ENCODE results near the gene IL17RA.

Gene IL17RA

DNA sequence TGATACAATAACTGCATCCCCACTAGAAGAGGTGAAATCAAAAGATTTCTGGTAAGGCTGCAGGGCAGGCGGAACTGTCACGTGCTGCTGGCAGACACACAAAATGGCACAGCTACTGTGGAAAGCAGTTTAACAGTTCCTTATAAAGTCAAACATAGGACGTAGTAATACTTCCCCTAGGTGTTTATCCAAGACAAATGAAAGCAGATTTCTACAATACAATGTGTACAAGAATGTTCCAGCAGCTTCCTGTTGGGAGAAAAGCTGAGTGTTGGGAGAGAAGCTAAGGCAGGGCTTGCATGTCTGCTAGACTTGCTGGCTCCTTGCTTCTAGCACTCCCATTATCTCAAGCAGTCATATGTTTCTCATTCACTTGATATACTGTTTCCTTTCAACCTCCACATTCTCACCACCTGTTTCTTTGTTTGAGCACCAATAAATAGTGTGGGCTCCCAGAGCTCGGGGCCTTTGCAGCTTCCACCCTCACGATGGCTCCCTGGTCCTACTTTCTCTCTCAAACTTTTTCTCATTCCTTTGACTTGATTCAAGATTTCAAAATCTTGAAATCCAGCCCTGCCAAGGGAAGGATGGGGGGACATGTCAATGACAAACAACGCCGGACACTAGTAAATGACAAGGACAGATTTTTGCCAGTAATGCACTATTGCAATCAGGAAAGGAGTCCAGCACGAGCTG, 21.2 kb upstream of the IL17RA start:
- H3K27me3 ChIP-seq (ENCODE audit: control insufficient read depth, insufficient read depth, low read length), result no peaks in the 10 kb centered on the region
- H3K4me1 ChIP-seq (ENCODE audit: control insufficient read depth, insufficient read depth, low read length), result peaks cover 9% of the 10 kb centered on the region
- no peak overlapping the region for H3K4me3 ChIP-seq (ENCODE audit: low read length)
- H3K9ac ChIP-seq (ENCODE audit: low read length), result no peak overlapping the region
- H3K9me3 ChIP-seq (ENCODE audit: control insufficient read depth, low read length), result no peaks in the 10 kb centered on the region
- no peaks in the 10 kb centered on the region for H3K36me3 ChIP-seq (ENCODE audit: control insufficient read depth, insufficient read depth, low read length)

DNA sequence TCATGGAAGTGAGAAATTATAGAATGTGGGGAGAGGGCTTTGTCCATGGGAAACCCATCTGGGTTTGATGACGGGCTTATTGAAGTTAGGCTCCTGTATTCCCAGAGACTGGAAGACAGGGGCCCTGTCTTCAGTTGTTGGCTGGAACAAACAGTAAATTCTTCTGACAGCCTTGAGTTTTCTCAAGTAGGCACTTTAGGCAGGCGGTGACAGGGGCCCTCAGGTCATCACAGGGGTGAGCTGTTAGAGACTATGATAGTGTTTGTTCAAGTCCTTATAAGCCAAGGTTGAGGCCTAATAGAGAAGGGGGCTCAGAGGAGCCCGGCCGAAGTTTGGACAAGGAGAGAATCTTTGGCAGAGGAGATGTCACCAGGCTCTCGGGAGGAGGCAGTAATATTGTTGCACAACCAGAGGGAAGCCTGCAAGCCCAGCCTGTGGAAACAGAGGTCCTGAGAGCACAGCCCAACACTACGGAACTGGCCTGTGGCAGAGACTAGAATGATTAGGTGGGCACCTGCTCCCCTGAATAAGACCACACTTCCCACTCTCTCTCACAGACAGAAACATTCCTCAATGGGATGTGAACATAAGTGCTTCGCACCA, 20.2 kb upstream of the IL17RA start:
- Histone ChIP-seq H3K36me3 (ENCODE audit: control insufficient read depth, insufficient read depth, low read length) (no peaks in the 10 kb centered on the region), H3K4me3 (ENCODE audit: low read length) (no peak overlapping the region), H3K27me3 (ENCODE audit: control insufficient read depth, insufficient read depth, low read length) (no peaks in the 10 kb centered on the region), H3K9ac (ENCODE audit: low read length) (no peak overlapping the region), H3K9me3 (ENCODE audit: control insufficient read depth, low read length) (no peaks in the 10 kb centered on the region), H3K4me1 (ENCODE audit: control insufficient read depth, insufficient read depth, low read length) (peaks cover 9% of the 10 kb centered on the region)

DNA sequence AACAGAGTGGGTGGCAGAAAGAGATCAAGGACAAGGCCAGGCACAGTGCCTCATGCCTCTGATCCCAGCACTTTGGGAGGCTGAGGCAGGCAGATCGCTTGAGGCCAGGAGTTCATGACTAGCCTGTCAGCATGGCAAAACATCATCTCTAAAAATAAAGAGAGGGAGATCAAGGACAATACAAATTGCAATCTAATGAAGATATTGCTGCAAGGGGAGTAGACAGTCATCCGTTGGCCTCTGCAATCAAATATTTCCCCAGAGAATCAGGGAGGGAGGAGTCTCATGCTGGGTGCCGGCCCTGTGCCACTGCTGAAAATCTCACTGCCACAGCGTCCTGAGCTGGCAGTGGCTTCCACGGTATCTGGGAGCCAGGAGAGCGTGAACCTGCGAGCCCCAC, 19.4 kb upstream of the IL17RA start:
- no peak overlapping the region for H3K9ac ChIP-seq (ENCODE audit: low read length)
- no peak overlapping the region for H3K4me3 ChIP-seq (ENCODE audit: low read length)
- H3K27me3 ChIP-seq (ENCODE audit: control insufficient read depth, insufficient read depth, low read length), result no peaks in the 10 kb centered on the region
- H3K36me3 ChIP-seq (ENCODE audit: control insufficient read depth, insufficient read depth, low read length), result no peaks in the 10 kb centered on the region
- H3K4me1 ChIP-seq (ENCODE audit: control insufficient read depth, insufficient read depth, low read length), result peaks cover 9% of the 10 kb centered on the region
- no peaks in the 10 kb centered on the region for H3K9me3 ChIP-seq (ENCODE audit: control insufficient read depth, low read length)

DNA sequence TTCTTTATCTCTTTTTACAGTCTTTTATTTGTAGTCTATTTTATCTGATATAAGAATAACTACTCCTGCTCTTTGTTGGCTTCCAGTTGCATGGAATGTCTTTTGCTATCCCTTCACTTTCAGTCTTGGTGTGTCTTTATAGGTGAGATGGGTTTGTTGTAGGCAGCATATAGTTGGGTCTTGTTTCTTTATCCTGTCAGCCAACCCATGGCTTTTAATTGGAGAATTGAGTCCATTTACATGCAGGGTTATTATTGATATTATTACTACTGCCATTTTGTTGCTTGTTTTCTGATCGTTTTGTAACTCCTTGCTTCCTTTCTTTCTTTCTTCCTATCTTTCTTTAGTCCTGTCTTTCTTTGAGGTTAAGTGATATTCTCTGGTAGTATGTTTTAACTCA, 11.9 kb upstream of the IL17RA start:
- Histone ChIP-seq H3K4me3 (ENCODE audit: low read length) (no peak overlapping the region), H3K9ac (ENCODE audit: low read length) (no peak overlapping the region), H3K27me3 (ENCODE audit: control insufficient read depth, insufficient read depth, low read length) (no peaks in the 10 kb centered on the region), H3K9me3 (ENCODE audit: control insufficient read depth, low read length) (no peaks in the 10 kb centered on the region), H3K4me1 (ENCODE audit: control insufficient read depth, insufficient read depth, low read length) (peaks cover 7% of the 10 kb centered on the region), H3K36me3 (ENCODE audit: control insufficient read depth, insufficient read depth, low read length) (no peaks in the 10 kb centered on the region)

GRCh38 chr22:17074648-17075002, 10.2 kb upstream of the IL17RA start:
- Histone ChIP-seq H3K4me3 (ENCODE audit: low read length) (no peak overlapping the region), H3K27me3 (ENCODE audit: control insufficient read depth, insufficient read depth, low read length) (no peaks in the 10 kb centered on the region), H3K4me1 (ENCODE audit: control insufficient read depth, insufficient read depth, low read length) (no peaks in the 10 kb centered on the region), H3K9me3 (ENCODE audit: control insufficient read depth, low read length) (no peaks in the 10 kb centered on the region), H3K9ac (ENCODE audit: low read length) (no peak overlapping the region), H3K36me3 (ENCODE audit: control insufficient read depth, insufficient read depth, low read length) (no peaks in the 10 kb centered on the region)

DNA sequence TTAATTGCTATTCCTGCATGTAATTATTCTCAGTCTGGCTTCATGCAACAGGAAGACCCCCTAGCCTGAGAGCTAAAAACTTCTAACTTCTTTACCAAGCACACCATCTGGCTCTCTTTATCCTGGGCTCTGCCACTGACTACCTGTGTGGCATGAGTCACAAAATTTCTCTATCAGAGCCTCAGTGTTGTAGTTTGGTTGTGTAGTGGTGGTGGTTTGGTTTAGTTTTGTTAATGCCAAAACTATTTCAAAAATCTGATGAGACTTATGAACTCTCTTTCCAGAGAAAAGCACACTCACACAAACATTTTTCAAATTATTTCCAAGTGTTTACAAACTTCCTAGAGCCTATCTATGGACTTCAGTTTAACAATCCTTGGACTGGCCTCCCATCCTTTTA, 7.5 kb upstream of the IL17RA start:
- no peaks in the 10 kb centered on the region for H3K27me3 ChIP-seq (ENCODE audit: control insufficient read depth, insufficient read depth, low read length)
- H3K36me3 ChIP-seq (ENCODE audit: control insufficient read depth, insufficient read depth, low read length), result no peaks in the 10 kb centered on the region
- H3K9ac ChIP-seq (ENCODE audit: low read length), result no peak overlapping the region
- no peaks in the 10 kb centered on the region for H3K4me1 ChIP-seq (ENCODE audit: control insufficient read depth, insufficient read depth, low read length)
- H3K4me3 ChIP-seq (ENCODE audit: low read length), result no peak overlapping the region
- no peaks in the 10 kb centered on the region for H3K9me3 ChIP-seq (ENCODE audit: control insufficient read depth, low read length)

DNA sequence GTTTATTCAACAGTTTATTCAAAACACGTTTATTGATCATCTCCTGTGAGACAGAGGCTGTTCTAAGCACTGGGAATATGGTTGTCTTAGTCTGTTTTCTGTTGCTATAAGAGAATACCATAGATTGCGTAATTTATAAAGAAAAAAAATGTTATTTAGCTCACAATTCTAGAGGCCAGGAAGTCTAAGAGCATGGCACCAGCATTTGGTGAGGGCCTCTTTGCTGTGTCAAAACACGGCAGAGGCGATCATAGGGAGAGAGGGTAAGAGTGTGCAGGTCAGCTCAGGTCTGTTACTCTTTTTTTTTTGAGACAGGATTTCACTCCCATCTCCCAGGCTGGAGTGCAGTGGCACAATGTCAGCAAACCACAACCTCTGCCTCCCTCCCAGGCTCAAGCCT, 5.2 kb upstream of the IL17RA start:
- Histone ChIP-seq H3K4me3 (ENCODE audit: low read length) (no peak overlapping the region), H3K9ac (ENCODE audit: low read length) (no peak overlapping the region), H3K4me1 (ENCODE audit: control insufficient read depth, insufficient read depth, low read length) (no peaks in the 10 kb centered on the region), H3K9me3 (ENCODE audit: control insufficient read depth, low read length) (no peaks in the 10 kb centered on the region), H3K27me3 (ENCODE audit: control insufficient read depth, insufficient read depth, low read length) (no peaks in the 10 kb centered on the region), H3K36me3 (ENCODE audit: control insufficient read depth, insufficient read depth, low read length) (no peaks in the 10 kb centered on the region)

DNA sequence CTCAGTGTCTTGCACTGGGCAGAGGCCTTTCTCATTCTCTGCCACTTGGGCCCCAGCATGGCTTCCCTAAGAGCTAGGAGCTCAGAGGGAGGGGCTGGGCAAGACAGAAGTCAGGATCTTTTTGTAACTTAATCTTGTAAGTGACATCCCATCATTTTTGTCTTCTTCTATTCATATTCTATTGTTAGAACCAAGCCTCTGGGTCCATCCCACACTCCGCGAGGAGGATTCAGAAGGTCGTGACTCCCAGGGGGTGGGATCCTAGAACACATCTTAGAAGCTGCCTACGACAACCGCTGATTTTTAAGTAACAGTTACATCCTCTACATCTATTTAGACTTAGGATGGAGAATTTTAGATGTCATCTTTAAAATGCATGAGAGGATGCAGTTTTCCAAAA, 1.5 kb upstream of the IL17RA start:
- Histone ChIP-seq H3K36me3 (ENCODE audit: control insufficient read depth, insufficient read depth, low read length) (no peaks in the 10 kb centered on the region), H3K27me3 (ENCODE audit: control insufficient read depth, insufficient read depth, low read length) (no peaks in the 10 kb centered on the region), H3K4me1 (ENCODE audit: control insufficient read depth, insufficient read depth, low read length) (peaks cover 10% of the 10 kb centered on the region), H3K4me3 (ENCODE audit: low read length) (no peak overlapping the region), H3K9me3 (ENCODE audit: control insufficient read depth, low read length) (no peaks in the 10 kb centered on the region), H3K9ac (ENCODE audit: low read length) (no peak overlapping the region)

DNA sequence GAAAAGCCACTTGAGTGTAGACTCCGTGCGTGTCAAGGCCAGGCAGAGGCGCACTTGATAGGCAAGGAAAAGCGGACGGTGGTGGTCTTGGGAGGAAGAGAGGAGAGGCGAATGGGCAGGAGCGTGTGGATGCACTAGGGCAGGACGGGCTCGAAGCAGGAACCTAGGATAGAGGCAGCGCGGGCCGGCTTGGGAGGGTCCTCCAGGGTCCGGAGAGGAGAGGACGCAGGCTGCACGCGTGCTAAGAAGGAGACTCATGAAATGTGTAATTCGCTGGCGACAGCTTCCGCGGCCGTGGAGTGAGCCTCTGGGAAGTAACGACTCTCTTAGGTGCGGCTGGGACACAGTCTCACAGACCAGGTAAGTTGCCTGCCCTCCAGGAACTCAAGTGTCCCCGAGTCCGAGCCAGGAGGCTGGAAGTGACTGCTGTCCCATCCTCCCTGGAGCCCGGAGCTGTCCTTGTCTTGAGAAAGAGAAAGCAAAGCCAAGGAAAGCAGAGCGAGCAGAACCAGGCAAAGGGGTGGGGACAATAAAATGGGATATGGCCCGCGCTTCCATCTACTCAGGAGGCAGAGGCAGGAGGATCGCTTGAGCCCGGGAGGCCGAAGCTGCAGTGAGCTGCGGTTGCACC, 874 bp upstream of the IL17RA start:
- Histone ChIP-seq H3K4me3 (ENCODE audit: low read length) (peak overlapping the region; percentile 57), H3K9me3 (ENCODE audit: control insufficient read depth, low read length) (no peaks in the 10 kb centered on the region), H3K36me3 (ENCODE audit: control insufficient read depth, insufficient read depth, low read length) (no peaks in the 10 kb centered on the region), H3K9ac (ENCODE audit: low read length) (no peak overlapping the region), H3K27me3 (ENCODE audit: control insufficient read depth, insufficient read depth, low read length) (no peaks in the 10 kb centered on the region), H3K4me1 (ENCODE audit: control insufficient read depth, insufficient read depth, low read length) (peaks cover 10% of the 10 kb centered on the region)

DNA sequence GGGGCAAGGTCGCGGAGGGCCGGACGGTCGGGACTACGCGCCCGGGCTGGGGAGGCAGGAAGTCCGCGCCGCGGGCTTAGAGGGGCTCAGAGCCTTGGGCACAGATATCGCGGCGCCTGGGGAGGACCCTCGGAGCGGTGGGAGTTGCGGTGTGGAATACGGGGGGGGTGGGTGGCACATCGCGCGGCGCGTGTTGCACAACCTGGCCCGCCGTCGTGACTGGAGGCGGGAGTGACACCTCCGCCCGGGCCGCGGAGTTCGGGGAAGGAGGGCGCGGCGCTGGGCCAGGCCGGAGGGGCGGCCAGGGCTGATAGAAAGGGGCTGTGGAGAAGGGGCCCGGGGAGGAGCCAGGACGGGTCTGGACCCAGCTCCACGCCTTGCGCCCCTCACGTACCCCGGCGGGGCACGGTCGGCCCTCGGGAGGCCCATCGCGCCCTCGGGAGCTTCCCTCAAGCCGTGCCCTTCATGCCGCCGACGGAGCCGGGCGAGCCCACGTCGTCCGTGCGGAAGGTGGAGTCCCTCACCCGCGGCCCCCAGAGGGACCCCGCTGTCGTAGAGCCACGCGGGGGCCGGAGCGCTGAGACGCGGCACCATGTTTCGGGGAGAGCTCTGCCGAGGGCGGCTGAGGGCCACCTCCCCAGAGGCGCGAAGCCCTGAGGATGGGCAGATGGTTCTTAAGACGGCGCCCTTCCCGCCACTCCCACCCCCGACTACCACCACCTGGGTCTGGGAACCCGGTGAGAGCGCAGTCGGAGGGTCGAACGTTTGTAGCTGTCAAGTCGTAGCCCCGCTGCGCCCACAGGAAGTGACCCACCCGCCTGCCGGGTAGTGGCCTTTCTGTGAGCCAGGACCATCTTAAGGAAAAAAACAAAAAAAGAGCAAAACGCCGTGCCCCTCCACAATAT, 729 bp downstream of the IL17RA start:
- Histone ChIP-seq H3K9me3 (ENCODE audit: control insufficient read depth, low read length) (no peaks in the 10 kb centered on the region), H3K4me1 (ENCODE audit: control insufficient read depth, insufficient read depth, low read length) (peaks cover 10% of the 10 kb centered on the region), H3K4me3 (ENCODE audit: low read length) (peak overlapping the region; percentile 57), H3K9ac (ENCODE audit: low read length) (peak overlapping the region; percentile 86), H3K36me3 (ENCODE audit: control insufficient read depth, insufficient read depth, low read length) (no peaks in the 10 kb centered on the region), H3K27me3 (ENCODE audit: control insufficient read depth, insufficient read depth, low read length) (no peaks in the 10 kb centered on the region)

DNA sequence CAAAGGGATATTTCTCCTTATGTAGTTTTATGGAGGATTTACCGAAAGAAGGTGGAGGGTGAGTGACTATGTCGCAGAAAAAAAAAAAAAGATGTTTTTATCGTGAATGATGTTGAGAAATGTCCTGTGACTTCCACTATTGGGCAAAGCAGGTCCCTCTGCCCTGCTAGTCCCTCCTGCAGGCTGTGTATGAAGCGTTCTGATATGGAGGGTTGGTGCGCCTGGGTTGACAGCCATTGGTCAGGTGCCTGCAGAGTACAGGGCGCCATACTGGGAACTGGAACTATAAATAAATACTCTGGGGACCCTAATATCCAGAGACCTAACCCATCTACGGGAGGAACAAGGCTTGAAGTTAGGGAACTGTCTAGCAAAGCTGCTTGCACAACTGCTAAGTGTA, 1.5 kb downstream of the IL17RA start:
- Histone ChIP-seq H3K4me1 (ENCODE audit: control insufficient read depth, insufficient read depth, low read length) (peaks cover 10% of the 10 kb centered on the region), H3K9ac (ENCODE audit: low read length) (no peak overlapping the region), H3K4me3 (ENCODE audit: low read length) (no peak overlapping the region), H3K27me3 (ENCODE audit: control insufficient read depth, insufficient read depth, low read length) (no peaks in the 10 kb centered on the region), H3K36me3 (ENCODE audit: control insufficient read depth, insufficient read depth, low read length) (no peaks in the 10 kb centered on the region), H3K9me3 (ENCODE audit: control insufficient read depth, low read length) (no peaks in the 10 kb centered on the region)
